HCT116 (cell line): Measurements from ENCODE around the gene PLCH2. TPM values are rescaled to one million over a fixed set of nuclear protein-coding genes. Genes with fewer than 3 reads are reported as not detected.

Experiments
- ATAC-seq: fragments of 200-7000 bp; cut with Tn5 transposase; 2 replicates; pipeline ENCODE4 v1.9.1; 2020; ENCODE audit warnings: mild to moderate bottlenecking, moderate library complexity
- BruUV-seq: library from RNA; stranded (reverse); fragments of 400-500 nt; replicated peaks from 2 replicates; lab custom pipeline; 2021; lab: Mats Ljungman, UMichigan
- CTCF ChIA-PET: fragments of 300-600 bp; sonication (Branson Sonifier 250); formaldehyde crosslinking; loops from one replicate; lab custom pipeline; 2021; ENCODE audit warnings: antibody characterized with exemption; lab: Charles Lee
- POLR2A ChIA-PET: fragments of 300-600, 350-600 bp; sonication (Branson Sonifier 250); formaldehyde crosslinking; loops from one replicate; lab custom pipeline; 2021; ENCODE audit warnings: antibody characterized with exemption; lab: Charles Lee
- RAD21 ChIA-PET, 2 experiments: fragments of 300-600 bp; sonication (Branson Sonifier 250); formaldehyde crosslinking; loops; one replicate each; lab custom pipeline; 2023; ENCODE audit warnings: low total read pairs in 2 of 2; ENCODE audit not compliant: uncharacterized antibody in 2 of 2, unreplicated experiment in 2 of 2, low non-redundant PET in 1 of 2; lab: Charles Lee
- DNase-seq: peaks from one replicate; pipeline ENCODE4 v3.0.0-alpha.2; 2010; ENCODE audit warnings: low read depth, low spot score
- H2AFZ ChIP-seq: fragments of 200-600 bp; shearing (Covaris generic), sonication (generic); 2 replicates; pipeline ENCODE4 v1.6.1; 2017; ENCODE audit warnings: low read depth, mixed run types, mixed read lengths, antibody characterized with exemption, low read length; ENCODE audit not compliant: poor library complexity, severe bottlenecking
- H3K27ac ChIP-seq: 2 replicates; pipeline ENCODE4 v1.5.1; 2012; ENCODE audit warnings: low read depth, low read length
- H3K27me3 ChIP-seq: fragments of 200-600 bp; sonication (generic); 2 replicates; pipeline ENCODE4 v1.6.1; 2016; ENCODE audit warnings: mixed run types, low read length, mixed read lengths; ENCODE audit not compliant: insufficient read depth
- H3K36me3 ChIP-seq, 2 experiments: fragments of 200-500 bp in 1 of 2; fragments of 200-600 bp in 1 of 2; sonication (Bioruptor generic) in 1 of 2; sonication (generic) in 1 of 2; 2 replicates each; pipeline versions ENCODE4 v1.5.1 to v1.6.1; 2014 to 2016; ENCODE audit warnings: low read length in 2 of 2, inconsistent platforms in 1 of 2, mixed read lengths in 1 of 2, mixed run types in 1 of 2; ENCODE audit not compliant: insufficient read depth in 2 of 2, control insufficient read depth in 1 of 2
- H3K4me1 ChIP-seq, 2 experiments: fragments of 200-600 bp in 1 of 2; sonication (generic) in 1 of 2; 2 replicates each; pipeline versions ENCODE4 v1.5.1 to v1.6.1; 2012 to 2017; ENCODE audit warnings: low read length in 2 of 2, inconsistent platforms in 1 of 2, mild to moderate bottlenecking in 1 of 2, mixed read lengths in 1 of 2, mixed run types in 1 of 2, moderate library complexity in 1 of 2; ENCODE audit not compliant: insufficient read depth in 2 of 2, control insufficient read depth in 1 of 2
- H3K4me2 ChIP-seq: fragments of 200-600 bp; sonication (generic); 2 replicates; pipeline ENCODE4 v1.6.1; 2017; ENCODE audit warnings: mixed run types, low read length, mixed read lengths
- H3K4me3 ChIP-seq, 2 experiments: fragments of 200-600 bp in 1 of 2; sonication (generic) in 1 of 2; replicated peaks in 1 of 2; 2 replicates each; pipeline ENCODE4 v1.5.1; 2011 to 2016; ENCODE audit warnings: low read length in 2 of 2, control low read depth in 1 of 2, low read depth in 1 of 2, mild to moderate bottlenecking in 1 of 2, mixed read lengths in 1 of 2, mixed run types in 1 of 2
- H3K79me2 ChIP-seq: fragments of 200-600 bp; sonication (generic); 2 replicates; pipeline ENCODE4 v1.6.1; 2017; ENCODE audit warnings: mild to moderate bottlenecking, mixed run types, low read length, moderate library complexity, mixed read lengths; ENCODE audit not compliant: insufficient read depth
- H3K9ac ChIP-seq: fragments of 200-600 bp; sonication (generic); 2 replicates; pipeline ENCODE4 v1.6.1; 2016; ENCODE audit warnings: low read length, mixed read lengths
- H3K9me2 ChIP-seq: fragments of 200-600 bp; sonication (generic), shearing (Covaris generic); 2 replicates; pipeline ENCODE4 v1.6.1; 2017; ENCODE audit warnings: mixed run types, mild to moderate bottlenecking, moderate library complexity; ENCODE audit not compliant: insufficient read depth
- H3K9me3 ChIP-seq, 2 experiments: fragments of 200-500 bp in 1 of 2; fragments of 200-600 bp in 1 of 2; sonication (Bioruptor generic) in 1 of 2; sonication (generic) in 1 of 2; 2 replicates each; pipeline ENCODE4 v1.6.1; 2014 to 2017; ENCODE audit warnings: low read length in 2 of 2, mixed read lengths in 2 of 2, inconsistent platforms in 1 of 2, low read depth in 1 of 2, mild to moderate bottlenecking in 1 of 2, mixed run types in 1 of 2, moderate library complexity in 1 of 2; ENCODE audit not compliant: control insufficient read depth in 1 of 2, insufficient read depth in 1 of 2
- H4K20me1 ChIP-seq: fragments of 200-600 bp; sonication (generic), shearing (Covaris generic); 2 replicates; pipeline ENCODE4 v1.6.1; 2017; ENCODE audit warnings: mixed run types, mild to moderate bottlenecking, moderate library complexity; ENCODE audit not compliant: insufficient read depth
- ATF3 ChIP-seq: IDR thresholded peaks from 2 replicates; pipeline ENCODE4 v1.6.1; 2012
- CTCF ChIP-seq, 3 experiments: fragments of 200-600 bp in 1 of 3; sonication (generic) in 1 of 3; IDR thresholded peaks in 2 of 3; conservative IDR thresholded peaks in 1 of 3; 2 replicates each; pipeline ENCODE4 v1.5.1; 2012 to 2017; ENCODE audit warnings: low read depth in 2 of 3, low read length in 2 of 3, antibody characterized with exemption in 1 of 3, borderline replicate concordance in 1 of 3, control low read depth in 1 of 3, mild to moderate bottlenecking in 1 of 3, mixed read lengths in 1 of 3, mixed run types in 1 of 3, moderate library complexity in 1 of 3; ENCODE audit not compliant: insufficient read depth in 1 of 3
- EGR1 ChIP-seq: IDR thresholded peaks from 2 replicates; pipeline ENCODE4 v1.6.1; 2012; ENCODE audit warnings: low read depth
- ELF1 ChIP-seq: IDR thresholded peaks from 2 replicates; pipeline ENCODE4 v1.6.1; 2012; ENCODE audit warnings: low read depth, borderline replicate concordance
- EZH2 ChIP-seq: fragments of 200-600 bp; sonication (generic); IDR thresholded peaks from 2 replicates; pipeline ENCODE4 v1.6.1; 2017; ENCODE audit warnings: antibody characterized with exemption, mixed run types
- EZH2phosphoT487 ChIP-seq: fragments of 200-600 bp; IDR thresholded peaks from 2 replicates; pipeline ENCODE4 v1.6.1; 2018; ENCODE audit warnings: antibody characterized with exemption, borderline replicate concordance
- FOSL1 ChIP-seq: IDR thresholded peaks from 2 replicates; pipeline ENCODE4 v1.6.1; 2012; ENCODE audit warnings: low read depth
- JUND ChIP-seq: IDR thresholded peaks from 2 replicates; pipeline ENCODE4 v1.6.1; 2012
- MAX ChIP-seq: IDR thresholded peaks from 2 replicates; pipeline ENCODE4 v1.6.1; 2012
- POLR2A ChIP-seq: IDR thresholded peaks from 2 replicates; pipeline ENCODE4 v1.7.0; 2011; ENCODE audit warnings: borderline replicate concordance; ENCODE audit not compliant: insufficient read depth, insufficient read length; ENCODE audit errors: extremely low read depth
- POLR2AphosphoS5 ChIP-seq: IDR thresholded peaks from 2 replicates; pipeline ENCODE4 v1.6.1; 2011; ENCODE audit warnings: mild to moderate bottlenecking, low read depth, low read length, moderate library complexity
- RAD21 ChIP-seq: IDR thresholded peaks from 2 replicates; pipeline ENCODE4 v1.6.1; 2012; ENCODE audit warnings: low read depth, mild to moderate bottlenecking
- REST ChIP-seq: IDR thresholded peaks from 2 replicates; pipeline ENCODE4 v1.6.1; 2012; ENCODE audit warnings: low read depth
- SIN3A ChIP-seq: IDR thresholded peaks from 2 replicates; pipeline ENCODE4 v1.6.1; 2012; ENCODE audit warnings: low read depth
- SP1 ChIP-seq: IDR thresholded peaks from 2 replicates; pipeline ENCODE4 v1.6.1; 2012; ENCODE audit warnings: low read depth
- SRF ChIP-seq: IDR thresholded peaks from 2 replicates; pipeline ENCODE4 v1.6.1; 2012; ENCODE audit warnings: low read depth
- TCF7L2 ChIP-seq: IDR thresholded peaks from 2 replicates; pipeline ENCODE4 v1.7.0; 2011; ENCODE audit warnings: borderline replicate concordance, inconsistent platforms; ENCODE audit not compliant: insufficient read depth, insufficient read length; ENCODE audit errors: extremely low read depth
- YY1 ChIP-seq: IDR thresholded peaks from 2 replicates; pipeline ENCODE4 v1.6.1; 2011; ENCODE audit warnings: low read length, low read depth, moderate library complexity, mild to moderate bottlenecking; ENCODE audit not compliant: insufficient replicate concordance; ENCODE audit errors: extremely low read depth
- ZFX ChIP-seq: fragments of 450-650 bp; IDR thresholded peaks from 2 replicates; pipeline ENCODE4 v1.6.1; 2017
- ZNF274 ChIP-seq: fragments of 200-500 bp; sonication (Bioruptor generic); IDR thresholded peaks from 2 replicates; pipeline ENCODE4 v1.6.1; 2014; ENCODE audit warnings: mild to moderate bottlenecking, low read depth, low read length, inconsistent platforms
- intact Hi-C: fragments of 100-400 bp; cut with micrococcal nuclease; formaldehyde crosslinking; loops from 2 replicates; pipeline ENCODE4 v1.10.0; 2022
- total RNA-seq: library from RNA; stranded (reverse); gene quantifications from one replicate; pipeline ENCODE4 v1.2.1, GENCODE V29; 2021; ENCODE audit not compliant: unreplicated experiment

The PLCH2 gene
- total RNA-seq, 1 experiment from 2014 or later: 2.0 TPM

- no peaks in the 10 kb centered on the region for H4K20me1 ChIP-seq
These were observed 13.3 kb upstream of the PLCH2 start for GRCh38 chr1:2462819-2463218.

More at GRCh38 chr1:2462819-2463218, 13.3 kb upstream of the PLCH2 start:
- intact Hi-C loops: no loop called here
- Histone ChIP-seq H3K79me2 (no peaks in the 10 kb centered on the region), H3K4me3 (no peak overlapping the region), H3K9me3 (no peaks in the 10 kb centered on the region), H3K36me3 (no peaks in the 10 kb centered on the region), H2AFZ (no peak overlapping the region), H3K9me2 (no peaks in the 10 kb centered on the region), H3K4me2 (no peak overlapping the region), H3K9ac (no peak overlapping the region), H3K27me3 (no peaks in the 10 kb centered on the region), H3K27ac (no peak overlapping the region), H3K4me1 (peaks cover 3 to 7% of the 10 kb centered on the region in 2 experiments; a peak in 1 of 4 replicates)
- ChIA-PET CTCF (no interaction called here), POLR2A (no interaction called here), RAD21 (no interaction called here)
- TF ChIP-seq ELF1 (no peak), SIN3A (no peak), JUND (no peak), SRF (no peak), MAX (no peak), EGR1 (no peak), EZH2phosphoT487 (no peak), SP1 (no peak), REST (no peak), RAD21 (no peak), ZNF274 (no peak), FOSL1 (no peak), POLR2AphosphoS5 (no peak), EZH2 (no peak), ATF3 (no peak), YY1 (no peak), POLR2A (no peak), ZFX (no peak), TCF7L2 (no peak), CTCF (IDR thresholded peaks at IDR 0.05 in 2 of 3, conservative IDR thresholded peaks at IDR 0.05 in 1 of 3; ENCODE audit: borderline replicate concordance in 1 of 3, insufficient read depth in 1 of 3, low read depth in 2 of 3, low read length in 2 of 3) (no peak)
- ATAC-seq (no peak), DNase-seq (no peak)
- BruUV-seq: no TSS peak
